ENCODE data around the gene ABCA2.

ABCA2 gene

DNA sequence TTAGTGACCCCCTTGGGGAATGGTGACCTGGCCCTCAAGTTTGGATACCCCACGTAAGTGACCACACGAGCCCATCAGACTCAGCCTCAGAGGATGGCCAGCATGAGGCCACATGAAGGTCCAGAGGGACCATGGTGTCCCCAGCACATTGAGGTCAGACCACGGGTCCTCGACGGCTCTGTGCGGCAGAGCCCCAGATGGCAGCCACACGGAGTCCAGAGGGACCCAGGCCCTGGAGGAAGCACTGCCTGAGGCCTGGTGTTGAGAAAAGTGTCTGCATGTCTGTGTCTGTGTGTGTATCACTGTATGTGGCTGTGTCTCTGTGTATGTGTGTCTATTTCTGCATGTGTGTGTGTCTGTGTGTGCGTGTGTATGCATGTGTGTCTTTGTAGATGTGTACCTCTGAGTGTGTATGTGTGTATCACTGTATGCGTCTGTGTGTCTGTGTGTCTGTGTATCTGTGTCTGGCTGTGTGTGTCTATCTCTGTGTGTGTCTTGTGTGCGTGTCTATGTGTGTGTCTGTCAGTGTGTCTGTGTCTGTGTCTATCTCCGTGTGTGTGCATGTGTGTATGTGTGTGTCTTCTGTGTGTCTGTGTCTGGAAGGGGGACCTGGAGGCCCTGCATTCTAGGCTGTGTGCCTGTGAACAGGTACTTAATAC is 44.3 kb downstream of the ABCA2 start:
- H3K9ac ChIP-seq = no peak overlapping the region
- H3K4me1 ChIP-seq = peaks cover 23% of the 10 kb centered on the region
- H4K20me1 ChIP-seq = no peaks in the 10 kb centered on the region
- no peaks in the 10 kb centered on the region for H3K36me3 ChIP-seq
- H3K27me3 ChIP-seq = peaks cover 53% of the 10 kb centered on the region
- peak overlapping the region; percentile 26; the same call in 1 of the 2 replicates for H3K4me2 ChIP-seq
- TF ChIP-seq Cebpa-rat (IDR thresholded peaks at IDR 0.05) = no peak
- no peak overlapping the region for H3K27ac ChIP-seq
- H3K9me3 ChIP-seq = no peaks in the 10 kb centered on the region
- no peak overlapping the region for H3K4me3 ChIP-seq

DNA sequence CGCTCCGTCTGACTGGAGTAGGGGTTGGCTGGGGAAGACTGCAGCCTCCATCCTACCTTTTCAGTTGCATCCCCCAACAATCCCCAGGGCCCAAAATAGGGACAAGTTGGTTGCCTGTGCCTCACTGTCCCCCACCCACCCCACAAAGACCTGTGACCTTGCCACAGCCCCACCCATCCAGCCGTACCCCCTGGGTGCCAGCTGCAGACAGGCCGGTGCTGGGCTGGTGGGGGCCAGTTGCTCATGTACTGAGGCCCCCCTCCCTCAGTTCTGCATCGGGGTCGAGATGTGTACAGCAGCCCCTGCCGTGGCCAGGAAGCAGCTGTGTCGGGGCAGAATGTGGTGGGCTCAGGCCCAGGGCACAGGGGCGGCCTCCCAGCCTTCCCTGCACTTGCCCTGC is 44.9 kb downstream of the ABCA2 start:
- H3K9me3 ChIP-seq = no peaks in the 10 kb centered on the region
- H4K20me1 ChIP-seq = no peaks in the 10 kb centered on the region
- H3K27me3 ChIP-seq = peaks cover 53% of the 10 kb centered on the region
- peaks cover 23% of the 10 kb centered on the region for H3K4me1 ChIP-seq
- H3K9ac ChIP-seq = no peak overlapping the region
- no peak overlapping the region for H3K4me3 ChIP-seq
- no peak for TF ChIP-seq Cebpa-rat (IDR thresholded peaks at IDR 0.05)
- H3K4me2 ChIP-seq = peak overlapping the region; percentile 26; the same call in 1 of the 2 replicates
- H3K27ac ChIP-seq = no peak overlapping the region
- no peaks in the 10 kb centered on the region for H3K36me3 ChIP-seq

DNA sequence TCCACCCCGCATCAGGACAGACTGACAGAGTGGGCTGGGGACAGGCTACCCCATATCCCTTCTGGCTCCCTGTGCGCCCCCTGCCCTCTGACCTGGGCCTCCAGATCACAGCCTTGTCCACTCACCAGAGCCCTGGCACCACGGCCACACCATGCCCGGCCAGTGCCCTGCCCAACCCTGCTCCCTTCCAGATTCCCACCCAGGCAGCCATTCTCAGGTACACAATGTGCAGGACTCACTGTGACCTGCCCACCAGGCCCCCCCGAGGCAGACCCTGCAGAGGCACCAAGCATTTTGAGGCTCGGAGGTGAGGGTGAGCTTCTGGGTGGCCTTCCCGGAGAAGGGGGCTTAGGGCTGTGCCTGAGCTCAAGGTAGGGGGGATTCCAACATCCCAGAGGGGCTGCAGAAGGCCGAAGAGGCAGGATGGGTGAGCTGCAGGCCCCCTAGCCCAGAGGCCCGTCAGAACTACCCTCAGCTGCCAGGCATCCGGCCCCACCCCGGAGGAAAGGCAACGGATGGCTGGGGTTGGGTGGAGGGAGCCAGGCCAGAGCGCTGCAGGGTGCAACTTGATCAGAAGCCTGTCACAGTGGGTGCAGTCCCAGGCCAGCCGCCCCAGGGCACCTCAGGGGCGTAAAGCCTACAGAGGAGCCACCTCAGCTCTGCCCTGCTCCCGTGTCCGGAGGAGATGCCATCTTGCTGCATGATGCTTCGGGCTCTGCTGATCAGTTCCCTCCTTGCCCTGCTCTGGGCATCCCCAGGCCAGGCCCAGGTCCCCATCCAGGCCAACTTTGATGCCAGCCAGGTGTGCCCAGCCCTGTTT is 45.6 kb downstream of the ABCA2 start, which contains the start of gene LCNL1:
LCNL1 (plus strand) TSS at position 762 of the 820 bp plus-strand sequence. CDS start 594 bp downstream, outside the sequence.
- Histone ChIP-seq H3K4me2 (peak within 1 kb of the TSS; percentile 26; the same call in 1 of the 2 replicates), H3K27ac (no peak within 1 kb of the TSS), H3K36me3 (no peaks in the 10 kb centered on the region), H3K4me1 (peaks cover 24% of the 10 kb centered on the region), H3K9ac (no peak within 1 kb of the TSS), H3K9me3 (no peaks in the 10 kb centered on the region), H4K20me1 (no peaks in the 10 kb centered on the region), H3K27me3 (peaks cover 53% of the 10 kb centered on the region), H3K4me3 (no peak within 1 kb of the TSS)
- TF ChIP-seq Cebpa-rat (IDR thresholded peaks at IDR 0.05) = no peak

DNA sequence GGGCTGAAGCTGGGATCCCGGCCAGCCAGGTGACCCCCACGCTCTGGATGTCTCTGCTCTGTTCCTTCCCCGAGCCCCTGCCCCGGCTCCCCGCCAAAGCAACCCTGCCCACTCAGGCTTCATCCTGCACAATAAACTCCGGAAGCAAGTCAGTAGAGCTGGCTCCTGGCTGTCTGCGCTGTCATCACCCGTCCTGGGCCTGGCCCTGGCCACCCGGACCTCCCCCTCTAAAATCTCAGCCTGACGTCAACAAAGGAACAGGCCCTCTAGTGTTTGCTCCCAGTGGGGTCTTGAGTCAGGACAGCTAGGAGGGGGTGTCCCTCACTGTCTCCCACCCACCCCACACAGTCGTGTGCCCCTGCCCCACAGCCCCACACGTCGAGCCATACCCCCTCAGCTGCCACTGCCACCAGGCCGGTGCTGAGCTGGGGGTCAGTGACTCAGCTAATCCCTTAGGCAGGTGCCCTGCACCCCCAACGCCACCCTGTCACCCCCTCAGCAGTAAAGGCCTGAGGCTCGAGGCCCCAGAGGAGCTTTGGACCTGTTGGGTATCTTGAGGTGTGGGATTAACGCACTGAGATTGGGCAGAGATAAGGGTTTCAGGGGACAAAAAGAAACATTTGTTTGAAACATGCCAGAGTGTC is 46.3 kb downstream of the ABCA2 start:
- peaks cover 30% of the 10 kb centered on the region for H3K4me1 ChIP-seq
- TF ChIP-seq Cebpa-rat (IDR thresholded peaks at IDR 0.05) = no peak

DNA sequence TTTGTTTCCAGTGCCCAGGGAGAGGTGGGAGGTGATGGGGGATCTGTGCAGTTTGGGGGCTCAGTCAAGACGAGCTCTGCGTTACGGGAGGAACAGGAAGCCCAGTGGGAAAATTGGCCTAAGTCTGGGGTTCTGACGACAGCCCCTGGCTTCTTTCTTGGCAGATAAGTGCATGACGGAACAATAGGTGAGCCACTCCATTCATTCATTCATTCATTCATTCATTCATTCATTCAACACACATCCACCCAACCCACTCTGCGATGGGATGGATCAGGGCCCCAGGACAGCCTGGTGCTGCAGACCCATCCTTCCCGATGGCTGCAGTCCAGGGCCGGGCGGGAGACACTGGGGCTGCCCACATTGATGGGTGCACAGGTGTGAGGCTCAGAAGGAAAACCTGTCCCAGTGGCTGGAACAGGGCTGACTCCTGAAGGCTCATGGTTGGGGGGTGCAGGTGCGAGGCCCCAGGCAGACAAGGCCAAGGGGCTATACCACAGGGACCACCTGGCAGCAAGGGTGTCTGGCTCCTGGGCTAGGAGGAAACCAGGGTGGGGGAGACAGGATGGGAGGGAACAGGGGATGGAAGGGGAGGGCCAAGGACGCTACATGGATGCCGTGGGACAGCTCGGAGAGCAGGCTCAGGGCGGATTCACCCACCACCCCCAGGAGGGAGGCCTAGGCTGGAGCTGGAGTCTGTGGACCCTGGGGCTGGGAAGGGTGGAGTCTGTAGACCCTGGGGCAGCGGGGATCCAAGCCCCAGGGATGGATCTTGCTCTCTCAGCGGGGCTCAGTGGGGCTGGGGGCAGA is 47.2 kb downstream of the ABCA2 start:
- no peaks in the 10 kb centered on the region for H3K9me3 ChIP-seq
- H3K27ac ChIP-seq = no peak overlapping the region
- H3K9ac ChIP-seq = no peak overlapping the region
- H3K4me2 ChIP-seq = no peak overlapping the region
- no peaks in the 10 kb centered on the region for H3K36me3 ChIP-seq
- H4K20me1 ChIP-seq = no peaks in the 10 kb centered on the region
- no peak overlapping the region for H3K4me3 ChIP-seq
- no peak for TF ChIP-seq Cebpa-rat (IDR thresholded peaks at IDR 0.05)
- H3K4me1 ChIP-seq = peaks cover 37% of the 10 kb centered on the region
- H3K27me3 ChIP-seq = peaks cover 39% of the 10 kb centered on the region

More for the DNA sequence above, 46.3 kb downstream of the ABCA2 start:
- Histone ChIP-seq H3K4me2 (no peak overlapping the region), H3K27me3 (peaks cover 47% of the 10 kb centered on the region), H3K27ac (no peak overlapping the region), H3K36me3 (no peaks in the 10 kb centered on the region), H3K4me3 (no peak overlapping the region), H3K9ac (no peak overlapping the region), H4K20me1 (no peaks in the 10 kb centered on the region), H3K9me3 (no peaks in the 10 kb centered on the region)

DNA sequence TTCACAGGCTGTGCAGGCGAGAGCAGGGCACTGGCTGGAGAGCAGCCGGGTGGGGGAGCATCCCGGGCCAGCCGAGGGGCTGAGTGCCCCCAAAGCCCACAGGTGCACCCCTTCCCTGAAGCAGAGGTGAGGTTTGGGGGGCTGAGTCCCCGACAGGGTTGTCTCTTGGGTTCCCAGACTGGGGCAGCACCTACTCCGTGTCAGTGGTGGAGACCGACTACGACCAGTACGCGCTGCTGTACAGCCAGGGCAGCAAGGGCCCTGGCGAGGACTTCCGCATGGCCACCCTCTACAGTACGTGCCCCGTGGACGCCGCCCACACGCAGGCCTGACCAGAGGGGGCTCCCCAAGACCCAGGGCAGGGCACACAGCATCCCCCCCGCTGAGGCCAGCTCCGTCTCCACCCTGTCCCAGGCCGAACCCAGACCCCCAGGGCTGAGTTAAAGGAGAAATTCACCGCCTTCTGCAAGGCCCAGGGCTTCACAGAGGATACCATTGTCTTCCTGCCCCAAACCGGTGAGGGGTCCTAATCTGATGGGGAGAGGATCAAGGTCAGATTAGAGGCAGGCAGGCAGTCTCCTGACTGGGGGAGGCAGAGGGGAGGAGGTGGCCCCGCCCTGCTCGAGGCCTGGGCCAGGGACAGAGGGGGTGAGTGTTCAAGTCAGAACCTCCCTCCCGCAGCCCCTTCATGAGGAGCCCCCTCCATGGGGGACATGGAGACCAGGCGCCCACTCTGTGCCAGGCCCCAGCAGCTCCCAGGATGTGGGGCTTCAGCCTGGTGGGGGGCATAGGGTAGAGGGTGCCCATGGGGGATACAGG is 48.1 kb downstream of the ABCA2 start:
- Histone ChIP-seq H3K4me1 (peaks cover 45% of the 10 kb centered on the region), H3K27ac (no peak overlapping the region), H3K9ac (no peak overlapping the region), H3K36me3 (no peaks in the 10 kb centered on the region), H3K9me3 (no peaks in the 10 kb centered on the region), H3K27me3 (peaks cover 30% of the 10 kb centered on the region), H3K4me2 (peak overlapping the region; percentile 45), H4K20me1 (no peaks in the 10 kb centered on the region), H3K4me3 (no peak overlapping the region)
- TF ChIP-seq Cebpa-rat (IDR thresholded peaks at IDR 0.05) = no peak

DNA sequence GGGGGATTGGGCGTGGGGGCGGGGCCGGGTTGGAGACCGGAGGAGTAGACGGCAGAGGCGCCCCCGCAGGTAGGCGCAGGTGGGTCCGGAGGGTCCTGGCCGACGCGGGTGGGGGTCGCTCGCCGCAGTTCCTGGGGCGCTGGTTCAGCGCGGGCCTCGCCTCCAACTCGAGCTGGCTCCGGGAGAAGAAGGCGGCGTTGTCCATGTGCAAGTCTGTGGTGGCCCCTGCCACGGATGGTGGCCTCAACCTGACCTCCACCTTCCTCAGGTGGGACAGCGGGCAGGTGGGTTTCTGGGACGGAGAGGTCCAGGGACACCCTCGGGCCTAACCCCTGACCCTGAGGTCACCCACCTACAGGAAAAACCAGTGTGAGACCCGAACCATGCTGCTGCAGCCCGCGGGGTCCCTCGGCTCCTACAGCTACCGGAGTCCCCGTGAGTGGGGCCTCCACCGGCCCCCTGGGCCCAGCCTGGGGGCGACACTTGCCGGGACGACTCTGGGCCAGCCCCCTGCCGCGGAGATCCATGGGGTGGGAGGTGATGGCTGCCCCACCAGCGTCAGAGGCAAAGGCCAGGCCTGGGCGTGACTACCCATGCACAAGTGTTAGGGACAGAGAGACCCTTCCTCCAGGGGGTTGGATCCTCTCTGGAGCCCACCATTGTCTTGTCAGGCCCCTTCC is 49.0 kb downstream of the ABCA2 start:
- H3K4me3 ChIP-seq = no peak overlapping the region
- H3K9me3 ChIP-seq = no peaks in the 10 kb centered on the region
- peaks cover 53% of the 10 kb centered on the region for H3K4me1 ChIP-seq
- no peak overlapping the region for H3K9ac ChIP-seq
- H3K27ac ChIP-seq = no peak overlapping the region
- no peaks in the 10 kb centered on the region for H4K20me1 ChIP-seq
- peaks cover 20% of the 10 kb centered on the region for H3K27me3 ChIP-seq
- H3K36me3 ChIP-seq = no peaks in the 10 kb centered on the region
- TF ChIP-seq Cebpa-rat (IDR thresholded peaks at IDR 0.05) = no peak
- H3K4me2 ChIP-seq = peak overlapping the region; percentile 45

DNA sequence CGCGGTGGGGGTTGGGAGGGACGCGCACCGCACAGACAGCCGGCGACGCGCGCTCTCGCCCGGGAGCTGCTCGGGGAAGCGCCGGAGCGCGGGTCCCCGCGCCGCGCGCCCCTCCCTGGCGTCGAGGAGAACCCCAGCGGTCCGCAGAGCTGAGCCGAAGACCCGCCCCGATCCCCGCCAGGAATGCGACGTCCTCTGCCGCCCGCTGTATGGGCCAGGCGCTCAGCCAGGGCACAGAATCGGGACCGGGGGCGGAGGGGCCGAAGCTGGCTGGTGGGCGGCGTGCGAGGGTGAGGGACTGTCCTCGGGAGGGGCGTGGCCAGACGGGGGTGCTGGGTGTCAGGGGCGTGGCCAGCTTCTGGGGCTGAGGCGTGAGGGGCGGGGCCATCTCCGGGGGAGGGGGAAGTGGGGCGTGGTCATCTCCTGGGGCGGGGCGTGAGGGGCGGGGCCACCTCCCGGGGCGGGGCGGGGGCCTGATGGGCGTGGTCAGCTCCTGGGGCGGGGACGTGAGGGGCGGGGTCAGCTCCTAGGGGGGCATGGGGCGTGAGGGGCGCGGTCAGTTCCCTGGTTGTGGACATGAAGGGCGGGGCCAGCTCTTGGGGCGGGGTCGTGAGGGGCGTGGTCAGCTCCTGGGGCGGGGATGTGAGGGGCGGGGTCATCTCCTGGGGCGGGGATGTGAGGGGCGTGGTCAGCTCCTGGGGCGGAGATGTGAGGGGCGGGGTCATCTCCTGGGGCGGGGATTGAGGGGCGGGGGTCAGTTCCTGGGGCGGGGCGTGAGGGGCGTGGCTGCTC is 49.8 kb downstream of the ABCA2 start:
- Histone ChIP-seq H4K20me1 (no peaks in the 10 kb centered on the region), H3K9me3 (no peaks in the 10 kb centered on the region), H3K36me3 (no peaks in the 10 kb centered on the region), H3K9ac (no peak overlapping the region), H3K4me3 (no peak overlapping the region), H3K4me1 (peaks cover 46% of the 10 kb centered on the region), H3K27ac (no peak overlapping the region), H3K27me3 (peaks cover 12% of the 10 kb centered on the region), H3K4me2 (no peak overlapping the region)
- TF ChIP-seq Cebpa-rat (IDR thresholded peaks at IDR 0.05) = no peak
